ENCODE data around the gene GNPDA1. TPM values are rescaled to one million over a fixed set of nuclear protein-coding genes. Genes with fewer than 3 reads are reported as not detected.

GNPDA1 gene
- total RNA-seq, 1 donor = 56.5 TPM

DNA sequence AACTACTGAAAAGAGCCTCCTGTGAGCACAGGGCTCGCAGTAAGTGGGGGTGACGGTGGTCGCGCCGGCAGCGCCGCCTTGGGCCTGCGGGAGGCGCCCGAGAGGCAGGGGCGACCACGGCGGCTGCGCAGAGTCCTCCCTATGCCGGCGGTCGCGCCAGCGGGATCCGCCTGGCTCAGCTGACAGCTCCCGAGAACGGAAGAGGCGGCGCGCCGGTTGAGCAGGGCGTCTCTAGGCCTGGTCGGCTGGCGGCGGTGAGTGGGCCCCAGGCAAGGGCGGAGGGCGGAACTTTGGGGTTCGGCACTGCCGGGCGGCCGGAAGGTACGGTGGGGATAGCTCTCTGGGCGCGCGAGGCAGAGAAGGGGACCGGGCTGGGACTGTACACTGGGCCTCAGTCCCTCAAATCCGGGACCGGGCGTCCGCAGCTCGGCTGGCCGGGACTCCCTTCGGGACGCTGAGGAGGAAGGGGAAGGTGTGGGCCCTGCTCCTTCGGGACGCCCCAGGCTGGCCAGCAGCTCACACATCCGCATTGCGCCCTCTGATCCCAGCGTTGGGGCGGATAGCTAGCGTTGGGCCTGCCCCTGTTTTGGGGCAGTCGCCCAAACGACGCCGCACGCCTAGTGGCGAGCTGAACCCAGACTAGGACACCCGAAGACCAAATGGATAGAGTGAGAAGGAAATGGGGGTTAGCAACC, 43.8 kb downstream of the GNPDA1 start, which contains the start of gene RNF14:
Gene RNF14, plus strand, starts transcription at position 192 of the 695 bp plus-strand sequence. CDS start 4,484 bp downstream, outside the sequence.
- peak; percentile 98 for DNase-seq (ENCODE audit: insufficient read length, low spot score, missing footprints)
- Histone ChIP-seq H3K9me3 (ENCODE audit: low read depth, low read length) (no peaks in the 10 kb centered on the region), H3K4me3 (ENCODE audit: insufficient read depth, low read length) (peak within 1 kb of the TSS; percentile 83), H3K27ac (ENCODE audit: low read depth, low read length) (peak within 1 kb of the TSS; percentile 94), H3K27me3 (ENCODE audit: insufficient read depth, low read length) (no peaks in the 10 kb centered on the region), H3K4me1 (ENCODE audit: insufficient read depth, low read length) (peaks cover 26% of the 10 kb centered on the region), H3K79me2 (ENCODE audit: insufficient read depth, low read length) (peaks cover 34% of the 10 kb centered on the region), H3K4me2 (ENCODE audit: insufficient read depth, low read length) (peak within 1 kb of the TSS; percentile 92), H4K20me1 (ENCODE audit: insufficient read depth, low read length) (peaks cover 8% of the 10 kb centered on the region), H2AFZ (ENCODE audit: low read length) (peak within 1 kb of the TSS; percentile 97), H3K36me3 (ENCODE audit: insufficient read depth, low read length) (peaks cover 14% of the 10 kb centered on the region)
- TF ChIP-seq, protein P1, sequence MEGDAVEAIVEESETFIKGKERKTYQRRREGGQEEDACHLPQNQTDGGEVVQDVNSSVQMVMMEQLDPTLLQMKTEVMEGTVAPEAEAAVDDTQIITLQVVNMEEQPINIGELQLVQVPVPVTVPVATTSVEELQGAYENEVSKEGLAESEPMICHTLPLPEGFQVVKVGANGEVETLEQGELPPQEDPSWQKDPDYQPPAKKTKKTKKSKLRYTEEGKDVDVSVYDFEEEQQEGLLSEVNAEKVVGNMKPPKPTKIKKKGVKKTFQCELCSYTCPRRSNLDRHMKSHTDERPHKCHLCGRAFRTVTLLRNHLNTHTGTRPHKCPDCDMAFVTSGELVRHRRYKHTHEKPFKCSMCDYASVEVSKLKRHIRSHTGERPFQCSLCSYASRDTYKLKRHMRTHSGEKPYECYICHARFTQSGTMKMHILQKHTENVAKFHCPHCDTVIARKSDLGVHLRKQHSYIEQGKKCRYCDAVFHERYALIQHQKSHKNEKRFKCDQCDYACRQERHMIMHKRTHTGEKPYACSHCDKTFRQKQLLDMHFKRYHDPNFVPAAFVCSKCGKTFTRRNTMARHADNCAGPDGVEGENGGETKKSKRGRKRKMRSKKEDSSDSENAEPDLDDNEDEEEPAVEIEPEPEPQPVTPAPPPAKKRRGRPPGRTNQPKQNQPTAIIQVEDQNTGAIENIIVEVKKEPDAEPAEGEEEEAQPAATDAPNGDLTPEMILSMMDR (IDR thresholded peaks at IDR 0.05; ENCODE audit: extremely low read depth, low read depth, low read length) = peak; percentile 86

DNA sequence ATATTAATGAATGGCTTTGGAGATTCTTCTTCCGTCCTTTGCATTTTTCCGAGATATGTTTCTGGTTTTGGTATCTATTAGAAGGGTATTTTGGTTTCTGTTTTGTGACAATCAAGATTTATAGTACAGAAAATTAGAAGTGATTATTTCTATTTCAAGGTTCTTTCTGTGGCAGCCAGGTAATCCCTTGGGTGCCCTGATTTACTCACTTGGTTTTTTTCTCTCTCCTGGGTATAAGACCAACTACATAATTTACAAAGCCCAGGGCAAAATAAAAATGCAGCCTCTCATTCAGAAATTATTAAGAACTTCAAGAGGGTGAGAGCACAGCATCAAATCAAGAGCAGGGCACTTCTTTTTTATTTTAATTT, 45.9 kb downstream of the GNPDA1 start:
- no peak for DNase-seq (ENCODE audit: insufficient read length, low spot score, missing footprints)
- H3K27ac ChIP-seq (ENCODE audit: low read depth, low read length) = no peak overlapping the region
- H3K36me3 ChIP-seq (ENCODE audit: insufficient read depth, low read length) = peaks cover under 1% of the 10 kb centered on the region
- H3K4me1 ChIP-seq (ENCODE audit: insufficient read depth, low read length) = peaks cover 18% of the 10 kb centered on the region
- H3K9me3 ChIP-seq (ENCODE audit: low read depth, low read length) = no peaks in the 10 kb centered on the region
- H3K4me2 ChIP-seq (ENCODE audit: insufficient read depth, low read length) = no peak overlapping the region
- H3K4me3 ChIP-seq (ENCODE audit: insufficient read depth, low read length) = no peak overlapping the region
- peaks cover 21% of the 10 kb centered on the region for H3K79me2 ChIP-seq (ENCODE audit: insufficient read depth, low read length)
- H3K27me3 ChIP-seq (ENCODE audit: insufficient read depth, low read length) = no peaks in the 10 kb centered on the region
- peaks cover 2% of the 10 kb centered on the region for H4K20me1 ChIP-seq (ENCODE audit: insufficient read depth, low read length)
- TF ChIP-seq, protein P1 (IDR thresholded peaks at IDR 0.05; ENCODE audit: extremely low read depth, low read depth, low read length) = no peak
- no peak overlapping the region for H2AFZ ChIP-seq (ENCODE audit: low read length)

DNA sequence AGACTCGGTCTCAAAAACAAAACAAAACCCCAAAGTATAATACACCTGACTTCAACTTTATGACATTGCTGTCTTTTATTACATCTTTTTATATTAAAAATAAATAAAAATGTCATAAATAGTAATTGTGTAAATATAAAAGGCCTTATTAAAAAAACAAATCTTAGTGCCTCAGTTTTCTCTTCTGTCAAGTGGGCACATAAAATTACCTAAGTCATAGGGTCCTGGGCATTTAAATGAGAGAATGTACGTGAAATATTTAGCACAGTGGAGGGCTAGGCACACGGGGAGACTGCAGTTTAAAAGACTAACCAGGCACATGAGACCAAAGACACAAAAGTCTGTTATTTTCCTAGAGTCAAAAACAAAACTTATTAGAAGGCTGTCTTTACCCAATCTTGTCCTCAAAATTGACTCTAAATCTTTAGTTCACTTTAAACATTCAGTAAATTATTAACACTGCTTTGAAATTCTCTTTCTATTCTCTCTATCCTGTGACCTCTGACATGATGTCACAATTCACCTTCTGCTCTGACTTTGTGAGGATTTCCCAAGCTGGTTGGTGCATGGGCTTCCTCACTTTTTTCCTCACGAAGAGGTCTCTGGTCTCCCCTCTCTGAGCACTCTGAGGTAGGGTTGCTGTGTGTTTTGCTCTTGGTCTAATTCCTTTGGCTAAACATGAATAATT, 46.4 kb downstream of the GNPDA1 start:
- TF ChIP-seq, protein P1 (IDR thresholded peaks at IDR 0.05; ENCODE audit: extremely low read depth, low read depth, low read length) = no peak
- Histone ChIP-seq H3K4me1 (ENCODE audit: insufficient read depth, low read length) (peaks cover 18% of the 10 kb centered on the region), H3K9me3 (ENCODE audit: low read depth, low read length) (no peaks in the 10 kb centered on the region), H3K27me3 (ENCODE audit: insufficient read depth, low read length) (no peaks in the 10 kb centered on the region), H3K4me3 (ENCODE audit: insufficient read depth, low read length) (no peak overlapping the region), H3K4me2 (ENCODE audit: insufficient read depth, low read length) (no peak overlapping the region), H3K79me2 (ENCODE audit: insufficient read depth, low read length) (peaks cover 21% of the 10 kb centered on the region), H3K27ac (ENCODE audit: low read depth, low read length) (no peak overlapping the region), H3K36me3 (ENCODE audit: insufficient read depth, low read length) (no peaks in the 10 kb centered on the region), H4K20me1 (ENCODE audit: insufficient read depth, low read length) (peaks cover 2% of the 10 kb centered on the region), H2AFZ (ENCODE audit: low read length) (no peak overlapping the region)
- no peak for DNase-seq (ENCODE audit: insufficient read length, low spot score, missing footprints)

DNA sequence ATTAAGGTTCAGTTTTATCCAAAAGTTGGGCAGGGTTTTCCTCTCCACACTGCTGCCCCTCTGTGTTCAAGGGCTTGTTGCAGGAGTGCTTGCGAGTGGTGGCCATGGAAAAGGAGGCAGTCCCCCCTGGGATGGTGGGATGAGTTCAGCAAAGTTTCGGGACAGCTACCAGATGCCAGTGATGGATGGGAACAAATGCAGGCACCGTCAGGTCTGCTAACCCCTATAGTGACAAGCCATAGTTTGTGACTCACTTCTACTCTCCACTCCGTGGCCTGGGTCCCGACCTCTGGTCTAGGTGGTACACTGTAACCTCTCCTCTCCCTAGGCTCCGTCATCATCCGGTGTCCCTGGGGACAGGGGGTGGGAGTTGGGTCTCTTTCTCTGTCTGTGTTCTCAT, 47.8 kb downstream of the GNPDA1 start:
- no peak overlapping the region for H3K4me3 ChIP-seq (ENCODE audit: insufficient read depth, low read length)
- peaks cover 10% of the 10 kb centered on the region for H3K79me2 ChIP-seq (ENCODE audit: insufficient read depth, low read length)
- no peak overlapping the region for H3K4me2 ChIP-seq (ENCODE audit: insufficient read depth, low read length)
- H3K27me3 ChIP-seq (ENCODE audit: insufficient read depth, low read length) = no peaks in the 10 kb centered on the region
- H3K4me1 ChIP-seq (ENCODE audit: insufficient read depth, low read length) = peaks cover 11% of the 10 kb centered on the region
- H2AFZ ChIP-seq (ENCODE audit: low read length) = no peak overlapping the region
- TF ChIP-seq, protein P1 (IDR thresholded peaks at IDR 0.05; ENCODE audit: extremely low read depth, low read depth, low read length) = no peak
- no peak for DNase-seq (ENCODE audit: insufficient read length, low spot score, missing footprints)
- no peaks in the 10 kb centered on the region for H3K9me3 ChIP-seq (ENCODE audit: low read depth, low read length)
- H3K27ac ChIP-seq (ENCODE audit: low read depth, low read length) = no peak overlapping the region
- no peaks in the 10 kb centered on the region for H4K20me1 ChIP-seq (ENCODE audit: insufficient read depth, low read length)
- H3K36me3 ChIP-seq (ENCODE audit: insufficient read depth, low read length) = no peaks in the 10 kb centered on the region

Measured in osteoblast (primary cell).